ENCODE data around the gene CGB8. TPM values are rescaled to one million over a fixed set of nuclear protein-coding genes. Genes with fewer than 3 reads are reported as not detected.
"Not testable (repeated sequence)": the region's sequence is repeated elsewhere in the genome, so short reads cannot be mapped to it uniquely, and the experiment has no call there.

CGB8 gene
- total RNA-seq, 1 experiment from 2014 or later, result 0.34 TPM

GRCh38 chr19:49018388-49019241, 30.3 kb downstream of the CGB8 start:
- H3K4me2 ChIP-seq (ENCODE audit: low read length), result peak overlapping the region; percentile 95
- H4K20me1 ChIP-seq (ENCODE audit: insufficient read depth); H3K9me2 ChIP-seq (ENCODE audit: insufficient read depth); RAD21 ChIA-PET (ENCODE audit: low non-redundant PET in 1 of 2, low total read pairs in 2 of 2, uncharacterized antibody in 2 of 2, unreplicated experiment in 2 of 2); H2AFZ ChIP-seq (ENCODE audit: low read depth, low read length, poor library complexity, severe bottlenecking); DNase-seq (ENCODE audit: low read depth, low spot score); H3K9me3 ChIP-seq (ENCODE audit: control insufficient read depth in 1 of 2, insufficient read depth in 1 of 2, low read depth in 1 of 2, low read length in 2 of 2); intact Hi-C loops (cut with micrococcal nuclease); H3K27me3 ChIP-seq (ENCODE audit: insufficient read depth, low read length); H3K79me2 ChIP-seq (ENCODE audit: insufficient read depth, low read length): not testable (repeated sequence)
- ChIA-PET CTCF (interaction anchor here (1.1 to 4.3 kb wide), 10 partner anchors 13 to 230 kb away, joined by 3 to 44 read pairs (median 6); partner anchors contain the start of genes CGB2, CGB7, GYS1 and RUVBL2), POLR2A (interaction anchor here (0.6 to 2.3 kb wide), 7 partner anchors 15 to 147 kb away, joined by 3 to 11 read pairs (median 4); partner anchors contain the start of genes CGB7, GYS1, PPP1R15A and RUVBL2)
- peaks cover 6 to 11% of the 10 kb centered on the region in 2 experiments; a peak in 2 of 4 replicates for H3K36me3 ChIP-seq (ENCODE audit: control insufficient read depth in 1 of 2, insufficient read depth in 2 of 2, low read length in 2 of 2)
- ATAC-seq, result peak; percentile 16
- peaks cover 31 to 55% of the 10 kb centered on the region in 2 experiments for H3K4me1 ChIP-seq (ENCODE audit: control insufficient read depth in 1 of 2, insufficient read depth in 2 of 2, low read length in 2 of 2)
- BruUV-seq (replicated peaks), result TSS peak; percentile 97
- H3K9ac ChIP-seq (ENCODE audit: low read length), result peak overlapping the region; percentile 77
- H3K27ac ChIP-seq (ENCODE audit: low read depth, low read length), result peak overlapping the region; percentile 95
- H3K4me3 ChIP-seq (replicated peaks in 1 of 2; ENCODE audit: low read depth in 1 of 2, low read length in 2 of 2), result peak overlapping the region; percentile 53 to 60
- TF ChIP-seq EGR1 (IDR thresholded peaks at IDR 0.05; ENCODE audit: low read depth), result peak; percentile 69

GRCh38 chr19:49017666-49018351, 31.1 kb downstream of the CGB8 start:
- ChIA-PET RAD21 (ENCODE audit: low non-redundant PET in 1 of 2, low total read pairs in 2 of 2, uncharacterized antibody in 2 of 2, unreplicated experiment in 2 of 2) (no interaction called here), CTCF (interaction anchor here (0.8 to 4.3 kb wide), 6 partner anchors 14 to 222 kb away, joined by 3 to 44 read pairs (median 6); partner anchors contain the start of genes GYS1 and RUVBL2), POLR2A (interaction anchor here (0.6 to 2.3 kb wide), 3 partner anchors 24 to 38 kb away, joined by 3 to 9 read pairs (median 7); partner anchors contain the start of genes GYS1 and RUVBL2)
- no peaks in the 10 kb centered on the region for H3K9me3 ChIP-seq (ENCODE audit: control insufficient read depth in 1 of 2, insufficient read depth in 1 of 2, low read depth in 1 of 2, low read length in 2 of 2)
- peak overlapping the region; percentile 53 to 60 for H3K4me3 ChIP-seq (replicated peaks in 1 of 2; ENCODE audit: low read depth in 1 of 2, low read length in 2 of 2)
- H4K20me1 ChIP-seq (ENCODE audit: insufficient read depth), result no peaks in the 10 kb centered on the region
- ATAC-seq (peak; percentile 73), DNase-seq (ENCODE audit: low read depth, low spot score) (peak; percentile 60)
- peaks cover 6 to 11% of the 10 kb centered on the region in 2 experiments; a peak in 2 of 4 replicates for H3K36me3 ChIP-seq (ENCODE audit: control insufficient read depth in 1 of 2, insufficient read depth in 2 of 2, low read length in 2 of 2)
- H3K9me2 ChIP-seq (ENCODE audit: insufficient read depth), result no peaks in the 10 kb centered on the region
- H3K4me1 ChIP-seq (ENCODE audit: control insufficient read depth in 1 of 2, insufficient read depth in 2 of 2, low read length in 2 of 2), result peaks cover 31 to 55% of the 10 kb centered on the region in 2 experiments
- no peaks in the 10 kb centered on the region for H3K27me3 ChIP-seq (ENCODE audit: insufficient read depth, low read length)
- no TSS peak for BruUV-seq (replicated peaks)
- H3K27ac ChIP-seq (ENCODE audit: low read depth, low read length), result peak overlapping the region; percentile 95
- intact Hi-C loops (cut with micrococcal nuclease), result no loop called here
- peak overlapping the region; percentile 95 for H3K4me2 ChIP-seq (ENCODE audit: low read length)
- no peaks in the 10 kb centered on the region for H3K79me2 ChIP-seq (ENCODE audit: insufficient read depth, low read length)
- no peak overlapping the region for H2AFZ ChIP-seq (ENCODE audit: low read depth, low read length, poor library complexity, severe bottlenecking)
- peak overlapping the region; percentile 77 for H3K9ac ChIP-seq (ENCODE audit: low read length)
- no peak for TF ChIP-seq ZNF274 (IDR thresholded peaks at IDR 0.05; ENCODE audit: low read depth, low read length)
- no peak for TF ChIP-seq EZH2phosphoT487 (IDR thresholded peaks at IDR 0.05; ENCODE audit: borderline replicate concordance)
- TF ChIP-seq SIN3A (IDR thresholded peaks at IDR 0.05; ENCODE audit: low read depth), result peak; percentile 66; the same call in 1 of the 2 replicates
- TF ChIP-seq FOSL1 (IDR thresholded peaks at IDR 0.05; ENCODE audit: low read depth), result no peak
- no peak for TF ChIP-seq TCF7L2 (IDR thresholded peaks at IDR 0.05; ENCODE audit: borderline replicate concordance, extremely low read depth, insufficient read depth, insufficient read length)
- TF ChIP-seq ELF1 (IDR thresholded peaks at IDR 0.05; ENCODE audit: borderline replicate concordance, low read depth), result no peak; the same call in 1 of the 2 replicates
- peak; percentile 55 for TF ChIP-seq MAX (IDR thresholded peaks at IDR 0.05)
- peak in 2 of 3 experiments; percentile 47 to 53; a peak in 4 of 6 replicates for TF ChIP-seq CTCF (IDR thresholded peaks at IDR 0.05 in 2 of 3, conservative IDR thresholded peaks at IDR 0.05 in 1 of 3; ENCODE audit: borderline replicate concordance in 1 of 3, insufficient read depth in 1 of 3, low read depth in 2 of 3, low read length in 2 of 3)
- TF ChIP-seq EZH2 (IDR thresholded peaks at IDR 0.05), result no peak
- peak; percentile 80 for TF ChIP-seq EGR1 (IDR thresholded peaks at IDR 0.05; ENCODE audit: low read depth)
- TF ChIP-seq JUND (IDR thresholded peaks at IDR 0.05), result 0 out of 2 replicates have a peak, but pooled peaks have one; percentile 37
- no peak for TF ChIP-seq ATF3 (IDR thresholded peaks at IDR 0.05)
- TF ChIP-seq CEBPB (IDR thresholded peaks at IDR 0.05; ENCODE audit: low read depth), result no peak
- no peak for TF ChIP-seq ZFX (IDR thresholded peaks at IDR 0.05)
- no peak for TF ChIP-seq CBX3 (IDR thresholded peaks at IDR 0.05; ENCODE audit: low read depth)
